NK-92 (cell line): ENCODE results near the gene PRPSAP1.

Experiments
- DNase-seq: peaks from one replicate; lab custom pipeline; 2025; ENCODE audit not compliant: unreplicated experiment; lab: John Stamatoyannopoulos, UW

The PRPSAP1 gene

DNA sequence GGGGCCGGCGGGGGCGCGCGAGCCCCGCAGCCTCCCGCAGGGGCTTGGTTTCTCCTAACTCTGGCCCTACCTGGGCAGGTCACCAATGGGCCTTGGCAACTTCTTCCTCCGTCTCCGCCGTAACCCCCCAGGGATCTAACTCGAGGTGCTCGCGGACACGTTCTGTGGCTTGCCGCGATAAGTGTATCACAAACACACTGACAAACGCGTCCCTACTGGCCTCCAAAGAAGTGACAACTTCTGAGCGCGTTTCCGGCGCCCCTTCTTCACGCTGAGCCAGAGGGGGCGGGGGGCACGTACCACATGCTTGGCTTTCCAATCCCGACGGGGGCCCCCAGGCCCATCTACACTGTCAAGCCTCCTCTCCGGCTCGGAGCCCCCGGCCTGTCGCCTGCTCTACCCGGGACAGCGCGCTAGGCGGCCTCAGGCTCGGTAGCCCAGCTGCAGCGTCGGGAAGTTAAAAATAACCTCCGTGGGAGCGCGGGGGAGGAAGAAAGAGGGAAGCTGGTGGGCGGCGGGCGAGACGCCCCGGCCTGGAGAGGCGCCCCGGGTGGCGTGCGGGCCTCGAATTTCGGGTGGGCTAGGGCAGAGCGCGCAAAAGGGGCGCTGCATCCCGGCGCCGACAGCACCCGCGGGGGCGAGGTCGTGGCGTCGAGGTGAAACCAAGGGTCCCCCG is 30.0 kb upstream of the PRPSAP1 start:
- DNase-seq = no peak

DNA sequence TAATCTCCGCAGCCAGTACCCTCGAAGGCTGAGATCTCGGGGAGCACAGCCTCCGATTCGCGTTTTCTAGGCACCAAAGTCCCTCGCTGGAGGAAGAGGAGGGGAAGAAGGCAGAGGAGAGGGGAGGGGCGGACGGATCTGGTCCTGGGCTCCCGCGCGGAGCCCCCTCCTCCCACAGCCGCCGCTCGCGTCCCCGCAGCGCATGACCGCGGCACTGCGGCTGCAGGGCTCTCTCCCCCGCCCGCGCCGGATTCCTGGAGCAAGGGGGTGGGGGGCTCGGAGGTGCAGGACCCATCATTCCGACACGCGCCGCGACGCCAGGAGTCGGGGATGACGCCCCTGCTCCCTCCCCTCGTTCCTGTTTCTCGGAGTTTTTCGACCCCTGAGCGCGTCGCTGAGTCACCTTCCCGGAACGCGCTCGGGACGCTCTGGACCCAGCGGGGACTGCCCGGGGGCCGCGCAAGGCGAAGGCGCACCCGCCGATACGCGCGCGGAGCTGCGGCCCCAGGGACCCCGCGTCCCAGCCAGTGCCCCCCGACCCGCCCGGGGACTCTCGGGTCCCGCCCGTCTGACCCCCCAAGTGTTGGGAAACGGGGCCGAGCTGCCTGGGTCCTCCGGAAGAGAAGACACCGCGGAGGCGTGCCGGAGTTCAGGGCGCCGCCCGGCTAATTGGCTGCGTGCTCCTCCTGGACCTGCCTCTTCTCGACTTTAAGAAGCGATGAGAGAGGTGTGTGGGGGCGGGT is 29.3 kb upstream of the PRPSAP1 start:
- no peak for DNase-seq

DNA sequence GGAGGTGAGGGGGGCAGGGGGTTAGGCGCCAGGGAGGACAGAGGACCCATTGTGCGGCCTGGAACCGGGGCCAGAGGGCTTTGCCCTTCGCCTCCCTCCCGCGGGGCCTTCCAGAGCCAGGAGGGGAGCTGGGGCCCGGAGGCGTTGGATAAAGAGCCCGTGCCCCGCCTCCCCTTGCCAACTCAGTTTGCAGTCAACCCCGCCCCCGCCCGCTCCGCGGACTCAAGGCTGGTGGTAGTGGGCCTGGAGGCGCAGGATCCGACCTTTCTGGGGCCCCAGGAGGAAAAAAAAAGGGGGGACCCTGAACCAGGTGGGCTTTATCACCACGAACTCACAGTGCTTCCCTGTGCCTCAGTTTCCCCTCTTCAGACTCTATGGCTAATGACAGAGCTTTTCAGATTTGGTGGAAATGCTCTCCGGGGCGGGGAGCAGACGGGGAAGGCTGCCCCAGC is 28.7 kb upstream of the PRPSAP1 start:
- no peak for DNase-seq

DNA sequence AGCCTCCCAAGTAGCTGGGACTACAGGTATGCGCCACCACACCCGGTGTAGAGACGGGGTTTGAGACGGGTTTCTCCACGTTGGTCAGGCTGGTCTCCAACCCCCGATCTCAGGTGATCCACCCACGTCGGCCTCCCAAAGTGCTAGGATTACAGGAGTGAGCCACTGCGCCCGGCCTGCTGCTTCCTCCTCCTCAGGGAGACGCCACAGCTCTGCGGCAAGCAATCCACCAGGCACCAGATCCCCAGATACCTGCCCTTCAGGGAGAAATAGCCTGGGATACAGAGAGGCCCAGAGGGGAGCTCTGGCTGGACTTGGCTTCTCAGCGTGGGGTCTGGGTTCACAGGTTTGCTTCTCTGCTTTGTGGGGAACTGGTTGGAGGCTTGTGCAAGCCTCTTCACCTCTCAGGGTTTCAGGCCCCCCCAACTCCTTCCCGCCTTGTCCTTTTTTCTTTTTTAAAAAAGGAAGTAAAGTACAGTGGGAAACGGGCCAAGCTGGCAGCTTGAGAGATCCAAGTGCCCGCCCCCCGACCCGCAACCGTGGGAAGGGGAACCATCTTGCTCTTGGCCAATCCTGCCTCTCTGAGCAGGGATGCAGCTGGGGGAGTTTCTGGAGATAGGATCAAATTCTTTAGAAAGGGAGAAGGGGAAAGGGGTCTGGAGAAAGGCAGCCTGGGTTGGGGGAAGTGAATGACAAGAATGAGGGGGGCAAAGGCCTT is 28.1 kb upstream of the PRPSAP1 start:
- no peak for DNase-seq

DNA sequence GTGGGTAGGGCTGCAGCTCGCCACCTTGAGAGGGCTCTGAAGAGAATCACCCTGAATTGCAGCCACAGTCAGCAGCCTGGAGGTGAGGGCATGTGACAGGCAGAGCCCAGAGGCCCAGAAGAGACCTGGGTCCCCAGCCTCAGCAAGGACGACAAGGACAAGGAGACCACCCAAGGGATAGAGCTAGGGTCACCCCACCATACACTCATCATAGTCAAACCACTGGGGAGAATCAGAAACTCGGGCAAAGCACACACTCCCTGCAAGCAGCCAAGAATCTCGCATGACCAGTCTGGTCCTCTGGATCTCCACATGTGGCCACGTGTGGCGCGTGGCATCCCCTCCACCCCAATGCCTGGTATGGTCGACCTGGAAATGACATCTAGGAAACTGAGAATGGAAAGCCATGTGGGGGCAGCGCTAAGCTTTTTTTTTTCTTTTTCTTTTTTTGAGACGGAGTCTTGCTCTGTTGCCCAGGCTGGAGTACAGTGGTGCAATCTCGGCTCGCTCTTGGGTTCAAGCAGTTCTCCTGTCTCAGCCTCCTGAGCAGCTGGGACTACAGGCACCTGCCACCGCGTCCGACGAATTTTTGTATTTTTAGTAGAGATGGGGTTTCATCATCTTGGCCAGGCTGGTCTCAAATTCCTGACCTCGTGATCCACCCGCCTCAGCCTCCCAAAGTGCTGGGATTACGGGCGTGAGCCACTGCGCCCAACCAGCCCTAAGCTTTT is 26.1 kb upstream of the PRPSAP1 start:
- no peak for DNase-seq

DNA sequence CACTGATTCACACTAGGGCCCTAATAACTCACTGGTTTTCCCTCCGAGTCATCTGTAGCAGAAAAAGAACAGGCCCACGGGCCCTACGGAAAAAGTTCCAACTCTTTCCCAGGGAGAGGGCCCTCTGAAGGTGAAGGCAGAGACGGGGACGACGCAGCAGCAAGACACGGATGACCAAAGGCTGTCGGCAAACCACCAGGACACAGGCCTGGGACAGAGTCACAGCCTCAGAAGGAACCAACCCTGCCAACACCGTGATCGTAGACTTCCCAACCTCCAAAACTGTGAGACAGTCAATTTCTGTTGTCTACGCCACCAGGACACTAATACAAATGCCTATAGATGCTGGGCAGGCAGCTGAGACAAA is 25.5 kb upstream of the PRPSAP1 start:
- DNase-seq = no peak

DNA sequence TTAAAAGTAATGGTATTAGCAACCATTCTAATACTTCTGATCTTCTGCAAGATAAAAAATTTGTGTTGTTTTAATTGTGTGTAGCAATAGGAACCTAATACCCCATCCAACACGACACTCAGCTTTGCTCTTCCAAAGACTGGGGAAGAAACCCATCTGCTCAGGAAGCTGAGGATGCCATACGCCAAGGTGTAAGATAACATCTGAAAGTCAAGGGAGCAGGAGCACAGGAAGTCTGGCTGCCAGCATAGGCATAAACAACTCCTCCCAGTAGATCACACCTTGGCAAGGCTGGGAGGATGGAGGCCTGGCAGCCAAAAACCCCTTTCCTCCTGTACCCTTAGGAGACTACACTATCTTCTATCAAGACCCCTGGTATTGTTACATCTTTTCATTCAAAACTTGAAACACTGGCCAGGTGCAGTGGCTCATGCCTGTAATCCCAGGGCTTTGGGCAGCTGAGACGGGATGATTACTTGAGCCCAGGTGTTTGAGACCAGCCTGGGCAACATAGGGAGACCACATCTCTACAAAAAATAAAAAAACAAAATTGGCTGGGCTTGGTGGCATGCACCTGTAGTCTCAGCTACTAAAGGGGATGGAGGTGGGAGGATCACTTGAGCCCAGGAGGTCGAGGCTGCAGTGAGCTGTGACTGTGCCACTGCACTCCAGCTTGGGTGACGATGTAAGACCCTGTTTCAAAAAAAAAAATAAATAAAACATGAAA is 25.0 kb upstream of the PRPSAP1 start:
- no peak for DNase-seq

DNA sequence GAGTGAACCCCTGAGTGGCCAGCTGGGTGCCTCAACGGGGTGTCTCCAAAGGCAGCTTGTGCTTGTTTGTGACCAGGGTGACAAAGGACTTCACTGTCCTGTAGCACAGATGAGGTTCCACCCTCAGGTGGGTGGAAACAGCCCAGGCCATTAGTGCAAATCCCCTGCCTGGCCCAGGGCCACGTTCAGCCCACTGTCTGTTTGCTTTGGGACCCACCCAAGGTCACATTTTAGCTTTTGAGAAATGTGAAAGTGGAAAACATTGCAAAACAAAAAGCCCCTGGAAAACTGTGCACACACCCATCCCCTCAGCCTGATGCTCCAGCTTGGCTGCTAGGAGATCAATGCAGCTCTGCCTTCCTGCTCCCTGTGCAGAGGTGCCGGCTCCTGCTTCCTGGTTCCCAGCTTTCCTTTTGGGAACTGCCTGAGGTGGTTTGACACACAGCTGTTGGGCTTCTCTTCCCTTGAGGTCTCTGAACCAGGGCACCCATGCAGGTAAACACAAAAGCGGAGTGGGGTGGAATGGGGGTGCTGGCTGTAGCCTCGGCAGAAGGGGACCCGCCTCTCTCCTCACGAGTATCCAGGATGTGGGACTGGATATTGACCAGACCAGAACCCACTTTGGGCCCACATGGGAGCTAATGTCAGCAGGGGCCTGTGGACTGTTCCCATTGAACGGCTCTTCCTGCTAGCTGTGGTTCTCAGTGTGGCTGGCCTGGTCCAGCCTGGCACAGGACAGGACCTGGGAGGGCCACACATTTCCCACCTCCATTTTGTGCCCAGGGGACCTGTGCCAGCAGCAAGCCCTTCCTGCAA is 22.8 kb upstream of the PRPSAP1 start:
- DNase-seq = no peak

DNA sequence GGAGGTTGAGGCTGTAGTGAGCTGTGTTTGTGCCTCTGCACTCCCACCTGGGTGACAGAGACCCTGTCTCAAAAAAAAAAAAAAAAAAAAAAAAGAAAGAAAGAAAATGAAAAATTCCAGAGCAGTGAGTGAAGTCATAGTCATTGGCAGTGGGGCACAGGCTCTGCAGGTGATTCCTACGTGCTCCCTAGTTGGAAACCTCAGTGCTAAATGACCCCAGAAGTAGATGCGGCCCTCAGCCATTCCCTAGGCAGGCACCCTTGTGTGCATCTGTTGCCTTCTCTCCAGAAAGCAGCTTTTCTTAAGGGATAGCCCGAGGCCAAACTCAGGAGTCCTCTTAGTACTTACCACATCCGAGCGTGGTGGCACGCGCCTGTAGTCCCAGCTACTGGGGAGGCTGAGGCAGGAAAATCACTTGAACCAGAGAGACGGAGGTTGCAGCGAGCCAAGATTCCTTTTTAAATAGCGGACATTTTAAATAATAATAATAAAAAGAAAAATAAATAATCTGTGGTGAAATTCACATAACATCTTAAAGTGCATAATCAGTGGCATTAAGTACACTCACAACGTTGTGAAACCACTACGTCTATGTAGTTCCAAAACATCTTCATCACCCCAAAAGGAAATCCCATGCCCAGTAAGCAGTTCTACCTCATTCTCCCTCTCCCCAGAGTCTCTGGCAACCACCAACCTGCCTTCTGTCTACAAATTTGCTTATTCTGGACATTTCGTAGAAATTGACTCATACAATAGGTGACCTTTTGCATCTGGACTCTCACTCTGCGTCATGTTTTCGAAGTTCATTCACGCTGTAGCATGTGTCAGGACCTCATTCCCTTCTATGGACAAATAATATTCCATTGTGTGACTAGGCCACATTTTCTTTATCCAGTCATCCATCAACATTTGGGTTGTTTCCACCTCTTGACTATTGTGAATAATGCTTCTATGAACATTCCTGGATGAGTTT is 18.2 kb upstream of the PRPSAP1 start:
- DNase-seq = no peak

DNA sequence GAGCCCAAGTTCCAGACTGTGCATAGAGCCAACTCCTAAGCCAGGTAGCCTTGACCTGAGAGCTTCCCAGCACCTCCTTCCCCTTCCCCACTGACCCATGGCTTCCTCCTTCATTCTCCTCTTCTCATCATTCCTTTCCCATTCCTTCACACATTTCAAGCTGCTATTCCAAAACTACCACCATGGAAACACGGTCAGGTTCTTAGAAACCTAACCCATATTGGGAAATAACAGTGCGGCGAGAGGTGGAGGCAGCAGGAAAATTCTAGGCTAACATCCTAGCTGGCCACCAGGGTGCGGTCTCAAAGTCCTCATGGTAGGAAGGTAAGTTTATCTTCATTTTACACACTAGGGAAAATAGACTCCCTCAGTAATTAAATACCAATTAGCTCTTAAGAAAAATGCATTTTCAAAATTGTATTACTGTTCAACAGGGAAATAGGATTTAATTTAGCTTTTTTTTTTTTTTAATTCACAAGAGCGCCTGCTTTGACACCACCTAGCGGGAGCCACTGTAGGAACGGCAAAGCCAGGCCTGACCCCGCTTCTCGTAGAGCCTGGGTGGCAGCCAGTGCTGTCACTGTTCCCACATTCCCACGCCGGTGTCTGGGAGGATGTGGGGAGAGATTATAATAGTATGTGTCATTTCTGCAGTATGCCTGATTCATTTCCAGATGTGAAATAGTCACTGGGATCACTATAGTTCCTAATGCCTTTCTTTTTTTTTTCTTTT is 16.7 kb upstream of the PRPSAP1 start:
- DNase-seq = no peak

DNA sequence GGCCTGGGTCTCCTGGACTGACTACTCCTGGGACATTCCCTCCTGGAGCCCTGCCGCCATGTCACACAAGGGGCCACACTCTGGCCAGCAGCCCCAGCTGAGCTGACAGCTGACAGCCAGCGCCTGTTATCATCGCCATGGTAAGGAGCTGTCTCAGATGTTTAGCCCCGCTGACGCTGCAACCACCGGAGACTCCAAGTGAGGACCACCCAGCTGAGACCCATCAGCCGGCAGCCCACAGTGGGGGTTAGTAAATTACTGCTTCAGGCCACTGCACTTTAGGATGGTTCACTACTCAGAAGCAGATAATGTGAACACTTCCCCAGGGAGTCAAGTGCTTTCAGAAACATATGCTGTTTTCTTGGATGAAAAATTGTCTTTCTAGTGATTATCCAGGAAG is 16.1 kb upstream of the PRPSAP1 start:
- DNase-seq = no peak

DNA sequence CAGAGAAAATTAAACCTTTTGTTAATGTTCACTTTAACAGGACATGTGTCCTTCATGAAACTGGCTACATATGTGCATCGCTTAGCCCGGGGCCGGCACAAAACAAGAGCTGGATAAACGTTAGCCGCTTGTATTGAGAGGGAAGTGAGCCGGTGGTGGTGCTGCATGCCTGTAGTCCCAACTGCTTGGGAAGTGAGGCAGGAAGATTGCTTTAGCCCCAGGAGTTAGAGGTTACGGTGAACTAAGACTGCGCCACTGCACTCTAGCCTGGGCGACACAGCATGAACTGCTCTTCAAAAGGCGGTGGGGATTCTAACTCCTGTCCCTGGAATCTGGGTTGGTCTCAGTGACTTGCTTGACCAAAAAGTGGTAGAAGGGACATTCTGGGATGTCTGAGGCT is 15.7 kb upstream of the PRPSAP1 start:
- no peak for DNase-seq

DNA sequence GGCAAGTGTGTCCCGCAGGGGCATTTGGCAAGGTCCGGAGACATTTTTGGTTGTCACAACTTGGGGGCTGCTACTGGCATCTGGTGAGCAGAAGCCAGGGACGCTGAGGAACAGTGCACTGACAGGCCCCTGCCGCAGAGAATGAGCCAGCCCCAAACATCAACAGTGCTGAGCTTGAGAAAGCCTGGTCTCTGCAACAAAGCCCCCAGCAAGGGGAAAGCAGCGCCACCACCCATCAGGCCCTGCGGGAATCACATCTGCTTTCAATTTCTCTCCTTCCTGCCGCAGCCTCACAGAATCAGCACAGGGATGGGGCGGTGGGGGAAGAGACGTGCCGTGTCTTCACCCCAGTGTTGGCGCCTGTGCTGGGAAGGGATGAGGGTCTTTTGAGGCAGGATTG is 14.8 kb upstream of the PRPSAP1 start:
- no peak for DNase-seq

DNA sequence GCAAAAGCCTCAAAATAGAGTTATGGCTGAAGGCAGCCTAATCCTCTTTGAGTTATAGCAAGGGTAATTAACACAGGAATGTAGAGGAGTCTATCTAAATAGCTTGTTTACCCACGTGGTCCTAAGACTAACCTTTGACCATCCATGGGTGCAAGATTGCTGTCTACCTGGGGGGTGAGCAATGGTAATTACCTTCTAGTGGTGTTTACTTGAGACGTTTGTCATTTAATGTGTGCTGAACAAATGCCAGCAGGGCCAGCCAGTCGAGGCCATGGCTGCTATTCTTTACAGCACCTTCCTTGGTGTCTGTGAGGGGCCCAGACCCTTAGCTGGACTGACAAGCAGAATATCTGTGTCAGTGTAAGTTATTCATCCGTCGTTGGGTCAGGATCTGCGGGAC is 13.9 kb upstream of the PRPSAP1 start:
- DNase-seq = no peak

DNA sequence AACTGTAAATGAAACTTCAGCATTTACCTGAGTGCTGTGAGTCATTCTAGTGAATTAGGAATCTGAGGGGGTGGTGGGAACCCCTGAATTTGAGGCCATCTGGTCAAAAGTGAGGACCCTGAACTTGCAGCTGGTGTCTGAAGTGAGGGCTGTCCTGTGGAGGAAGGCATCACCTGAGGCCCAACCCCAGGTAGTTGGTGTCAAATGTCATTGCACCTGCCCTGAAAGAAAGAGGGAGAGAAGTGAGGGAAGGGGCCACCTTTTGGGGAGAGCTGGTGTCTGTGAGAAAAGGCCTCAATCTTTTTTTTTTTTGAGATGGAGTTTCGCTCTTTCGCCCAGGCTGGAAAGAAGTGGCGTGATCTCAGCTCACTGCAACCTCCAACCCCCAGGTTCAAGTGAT is 12.5 kb upstream of the PRPSAP1 start:
- no peak for DNase-seq

DNA sequence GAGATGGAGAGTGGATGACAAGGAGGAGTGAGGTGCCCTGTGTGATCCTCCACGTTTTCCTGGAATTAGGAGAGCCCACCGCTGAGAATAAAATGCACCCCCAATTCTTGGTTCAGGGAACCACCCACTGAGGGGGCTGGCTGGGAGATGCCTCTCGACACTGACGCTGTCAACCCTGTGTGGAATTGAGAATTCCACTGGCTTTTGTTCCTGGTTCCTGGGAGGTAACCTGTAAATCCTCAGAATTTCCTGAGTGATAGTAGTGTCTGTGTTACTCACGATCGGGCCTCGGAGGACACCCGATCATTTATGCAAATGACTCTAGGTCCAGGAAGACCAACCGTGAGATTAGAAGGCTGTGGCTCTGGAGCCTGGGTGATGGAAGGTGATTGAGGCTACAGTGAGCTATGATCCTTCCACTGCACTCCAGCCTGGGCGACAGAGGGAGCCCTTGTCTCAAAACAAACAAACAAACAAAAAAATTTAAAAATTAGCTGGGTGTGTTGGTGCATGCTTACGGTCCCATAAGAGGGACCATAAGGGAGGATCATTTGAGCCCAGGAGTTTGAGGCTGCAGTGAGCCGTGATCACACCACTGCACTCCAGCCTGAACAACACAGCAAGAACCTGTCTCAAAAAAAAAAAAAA is 11.7 kb upstream of the PRPSAP1 start:
- no peak for DNase-seq

DNA sequence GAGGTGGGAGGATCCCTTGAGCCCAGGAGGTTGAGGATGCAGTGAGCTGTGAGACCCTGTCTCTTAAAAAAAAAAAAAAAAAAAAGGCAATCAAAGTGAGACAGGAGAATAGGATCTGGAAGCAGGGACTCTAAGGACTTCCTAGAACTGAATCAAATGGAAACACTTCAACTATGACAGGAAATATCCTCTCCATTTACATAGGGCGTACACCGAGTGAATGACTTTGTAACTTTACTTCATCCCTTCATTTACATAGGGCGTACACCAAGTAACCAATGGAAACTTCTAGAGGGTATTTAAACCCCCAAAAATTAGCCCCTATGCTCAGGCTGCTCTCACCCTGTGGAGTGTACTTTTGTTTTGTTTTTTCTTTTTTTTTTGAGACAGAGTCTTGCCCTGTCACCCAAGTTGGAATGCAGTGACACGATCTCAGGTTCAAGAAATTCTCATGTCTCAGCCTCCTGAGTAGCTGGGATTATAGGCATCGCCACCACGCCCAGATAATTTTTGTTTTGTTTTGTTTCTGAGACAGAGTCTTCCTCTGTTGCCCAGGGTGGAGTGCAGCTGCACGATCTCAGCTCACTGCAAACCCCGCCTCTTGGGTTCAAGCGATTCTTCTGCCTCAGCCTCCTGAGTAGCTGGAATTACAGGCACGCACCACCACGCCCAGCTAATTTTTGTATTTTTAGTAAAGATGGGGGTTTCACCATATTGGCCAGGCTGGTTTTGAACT is 9.6 kb upstream of the PRPSAP1 start:
- DNase-seq = no peak
